ENCODE results near the gene GNA12. TPM values are rescaled to one million over a fixed set of nuclear protein-coding genes. Genes with fewer than 3 reads are reported as not detected.

The GNA12 gene
- total and polyA plus RNA-seq, 8 donors, result 2.0 to 54.6 (median 22.0) TPM

GRCh38 chr7:2824678-2825461 is 19.2 kb downstream of the GNA12 start:
- WGBS, 5 donors, result 76 to 83% (median 80%) methylated on average over 15 to 16 of the region's 16 CpGs

GRCh38 chr7:2824026-2824677 is 20.0 kb downstream of the GNA12 start:
- TF ChIP-seq POLR2A (IDR thresholded peaks at IDR 0.05), result no peak
- TF ChIP-seq CTCF (IDR thresholded peaks at IDR 0.05), result no peak
- TF ChIP-seq POLR2AphosphoS5 (IDR thresholded peaks at IDR 0.05), result no peak
- TF ChIP-seq EP300 (IDR thresholded peaks at IDR 0.05), result no peak
- no peaks in the 10 kb centered on the region for H3K9me3 ChIP-seq
- no peaks in the 10 kb centered on the region for H3K27me3 ChIP-seq
- H3K4me3 ChIP-seq, result no peak overlapping the region
- peaks cover 13 to 67% (median 40%) of the 10 kb centered on the region in 4 donors for H3K4me1 ChIP-seq
- intact Hi-C loops (cut with DNase I; ENCODE audit: low total_unique reads), result no loop called here
- DNase-seq, result no peak
- H3K27ac ChIP-seq, result peak overlapping the region in 1 of 5 donors; percentile 30
- H3K36me3 ChIP-seq, result no peaks in the 10 kb centered on the region
- WGBS, 5 donors, result 89 to 94% (median 91%) methylated on average over 16 of the region's 16 CpGs

More at GRCh38 chr7:2824678-2825461, 19.2 kb downstream of the GNA12 start:
- Histone ChIP-seq H3K4me3 (no peak overlapping the region), H3K36me3 (no peaks in the 10 kb centered on the region), H3K4me1 (peaks cover 13 to 61% (median 39%) of the 10 kb centered on the region in 4 donors), H3K27me3 (no peaks in the 10 kb centered on the region), H3K27ac (peak overlapping the region; percentile 11 to 63 (median 40)), H3K9me3 (no peaks in the 10 kb centered on the region)
- intact Hi-C loops (cut with DNase I; ENCODE audit: low total_unique reads), result no loop called here
- DNase-seq, result peak in 1 of 2 donors; percentile 44
- TF ChIP-seq CTCF (IDR thresholded peaks at IDR 0.05), result no peak
- no peak for TF ChIP-seq POLR2AphosphoS5 (IDR thresholded peaks at IDR 0.05)

- H3K27ac ChIP-seq, result peak overlapping the region in 2 of 5 donors; percentile 15 to 34
These were observed 21.0 kb downstream of the GNA12 start for GRCh38 chr7:2823130-2823529.

More at GRCh38 chr7:2823130-2823529, 21.0 kb downstream of the GNA12 start:
- Histone ChIP-seq H3K4me3 (no peak overlapping the region), H3K4me1 (peaks cover 21 to 77% (median 49%) of the 10 kb centered on the region in 4 donors), H3K27me3 (no peaks in the 10 kb centered on the region), H3K9me3 (no peaks in the 10 kb centered on the region), H3K36me3 (no peaks in the 10 kb centered on the region)
- DNase-seq, result no peak
- no peak for TF ChIP-seq POLR2A (IDR thresholded peaks at IDR 0.05)
- TF ChIP-seq EP300 (IDR thresholded peaks at IDR 0.05), result no peak
- TF ChIP-seq POLR2AphosphoS5 (IDR thresholded peaks at IDR 0.05), result no peak
- no peak for TF ChIP-seq CTCF (IDR thresholded peaks at IDR 0.05)
- 35 to 58% (median 53%) methylated on average over 5 of the region's 5 CpGs for WGBS, 5 donors
- intact Hi-C loops (cut with DNase I; ENCODE audit: low total_unique reads), result no loop called here

All from stomach (tissue), 9 donors.